ENCODE results near the gene EN1.

DNA sequence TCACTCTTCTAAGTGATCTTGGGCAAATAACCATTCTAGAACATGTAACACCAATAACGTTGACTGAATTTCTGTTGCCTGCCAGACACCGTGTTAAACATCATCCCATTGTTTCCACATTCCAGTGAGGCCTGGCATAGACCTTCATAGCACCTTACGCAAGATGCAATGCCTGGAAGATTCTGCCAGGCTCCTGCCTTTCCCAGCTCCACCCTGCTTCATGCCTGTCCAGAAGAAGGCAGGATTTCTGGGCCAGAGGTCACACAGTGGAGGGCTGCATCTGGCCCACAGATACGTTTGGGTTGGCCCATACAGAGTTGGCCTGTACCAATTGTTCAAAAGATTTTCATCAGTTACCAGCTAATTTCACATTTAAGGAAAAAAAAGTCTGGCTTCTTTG lies 46.3 kb downstream of the EN1 start:
- TF ChIP-seq, protein P1, sequence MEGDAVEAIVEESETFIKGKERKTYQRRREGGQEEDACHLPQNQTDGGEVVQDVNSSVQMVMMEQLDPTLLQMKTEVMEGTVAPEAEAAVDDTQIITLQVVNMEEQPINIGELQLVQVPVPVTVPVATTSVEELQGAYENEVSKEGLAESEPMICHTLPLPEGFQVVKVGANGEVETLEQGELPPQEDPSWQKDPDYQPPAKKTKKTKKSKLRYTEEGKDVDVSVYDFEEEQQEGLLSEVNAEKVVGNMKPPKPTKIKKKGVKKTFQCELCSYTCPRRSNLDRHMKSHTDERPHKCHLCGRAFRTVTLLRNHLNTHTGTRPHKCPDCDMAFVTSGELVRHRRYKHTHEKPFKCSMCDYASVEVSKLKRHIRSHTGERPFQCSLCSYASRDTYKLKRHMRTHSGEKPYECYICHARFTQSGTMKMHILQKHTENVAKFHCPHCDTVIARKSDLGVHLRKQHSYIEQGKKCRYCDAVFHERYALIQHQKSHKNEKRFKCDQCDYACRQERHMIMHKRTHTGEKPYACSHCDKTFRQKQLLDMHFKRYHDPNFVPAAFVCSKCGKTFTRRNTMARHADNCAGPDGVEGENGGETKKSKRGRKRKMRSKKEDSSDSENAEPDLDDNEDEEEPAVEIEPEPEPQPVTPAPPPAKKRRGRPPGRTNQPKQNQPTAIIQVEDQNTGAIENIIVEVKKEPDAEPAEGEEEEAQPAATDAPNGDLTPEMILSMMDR (conservative IDR thresholded peaks at IDR 0.05), result no peak
- no peak for TF ChIP-seq EZH2 (IDR thresholded peaks at IDR 0.05; ENCODE audit: low read depth)

Measured in PC-9 (cell line).